Measurements from ENCODE around the gene PTCH2. TPM values are rescaled to one million over a fixed set of nuclear protein-coding genes. Genes with fewer than 3 reads are reported as not detected.

PTCH2 gene
- total RNA-seq, 4 donors from 2014 or later = 1.2 to 2.4 (median 1.5) TPM

- WGBS = 64% methylated on average over 2 of the region's 2 CpGs
- TF ChIP-seq POLR2AphosphoS5 (IDR thresholded peaks at IDR 0.05) (no peak), EP300 (IDR thresholded peaks at IDR 0.05) (no peak), POLR2A (IDR thresholded peaks at IDR 0.05) (no peak)
- TF ChIP-seq, protein P1, sequence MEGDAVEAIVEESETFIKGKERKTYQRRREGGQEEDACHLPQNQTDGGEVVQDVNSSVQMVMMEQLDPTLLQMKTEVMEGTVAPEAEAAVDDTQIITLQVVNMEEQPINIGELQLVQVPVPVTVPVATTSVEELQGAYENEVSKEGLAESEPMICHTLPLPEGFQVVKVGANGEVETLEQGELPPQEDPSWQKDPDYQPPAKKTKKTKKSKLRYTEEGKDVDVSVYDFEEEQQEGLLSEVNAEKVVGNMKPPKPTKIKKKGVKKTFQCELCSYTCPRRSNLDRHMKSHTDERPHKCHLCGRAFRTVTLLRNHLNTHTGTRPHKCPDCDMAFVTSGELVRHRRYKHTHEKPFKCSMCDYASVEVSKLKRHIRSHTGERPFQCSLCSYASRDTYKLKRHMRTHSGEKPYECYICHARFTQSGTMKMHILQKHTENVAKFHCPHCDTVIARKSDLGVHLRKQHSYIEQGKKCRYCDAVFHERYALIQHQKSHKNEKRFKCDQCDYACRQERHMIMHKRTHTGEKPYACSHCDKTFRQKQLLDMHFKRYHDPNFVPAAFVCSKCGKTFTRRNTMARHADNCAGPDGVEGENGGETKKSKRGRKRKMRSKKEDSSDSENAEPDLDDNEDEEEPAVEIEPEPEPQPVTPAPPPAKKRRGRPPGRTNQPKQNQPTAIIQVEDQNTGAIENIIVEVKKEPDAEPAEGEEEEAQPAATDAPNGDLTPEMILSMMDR (IDR thresholded peaks at IDR 0.05) = no peak
- Histone ChIP-seq H3K27me3 (no peaks in the 10 kb centered on the region), H3K27ac (no peak overlapping the region), H3K36me3 (peaks cover 40% of the 10 kb centered on the region), H3K4me3 (no peak overlapping the region), H3K9me3 (no peaks in the 10 kb centered on the region), H3K4me1 (no peaks in the 10 kb centered on the region)
- DNase-seq (ENCODE audit: low spot score in 2 of 2) = no peak
Observed at GRCh38 chr1:44874155-44874554, 31.1 kb upstream of the PTCH2 start.

GRCh38 chr1:44870096-44870495, 27.0 kb upstream of the PTCH2 start:
- H3K27ac ChIP-seq = no peak overlapping the region
- no peaks in the 10 kb centered on the region for H3K27me3 ChIP-seq
- H3K9me3 ChIP-seq = no peaks in the 10 kb centered on the region
- DNase-seq (ENCODE audit: low spot score in 2 of 2) = no peak
- TF ChIP-seq, protein P1 (IDR thresholded peaks at IDR 0.05) = no peak
- TF ChIP-seq EP300 (IDR thresholded peaks at IDR 0.05) (no peak), POLR2AphosphoS5 (IDR thresholded peaks at IDR 0.05) (no peak)
- H3K4me3 ChIP-seq = no peak overlapping the region
- peaks cover 41% of the 10 kb centered on the region for H3K36me3 ChIP-seq
- WGBS = 95% methylated on average over 4 of the region's 4 CpGs
- H3K4me1 ChIP-seq = no peaks in the 10 kb centered on the region

GRCh38 chr1:44867801-44868200, 24.7 kb upstream of the PTCH2 start:
- Histone ChIP-seq H3K4me1 (no peaks in the 10 kb centered on the region), H3K4me3 (no peak overlapping the region), H3K36me3 (peaks cover 31% of the 10 kb centered on the region), H3K9me3 (no peaks in the 10 kb centered on the region), H3K27ac (no peak overlapping the region), H3K27me3 (no peaks in the 10 kb centered on the region)
- whole genome bisulfite sequencing = 87% methylated on average over 10 of the region's 10 CpGs
- DNase-seq (ENCODE audit: low spot score in 2 of 2) = no peak
- TF ChIP-seq POLR2AphosphoS5 (IDR thresholded peaks at IDR 0.05) (no peak), EP300 (IDR thresholded peaks at IDR 0.05) (no peak), POLR2A (IDR thresholded peaks at IDR 0.05) (no peak)
- TF ChIP-seq, protein P1 (IDR thresholded peaks at IDR 0.05) = no peak

DNA sequence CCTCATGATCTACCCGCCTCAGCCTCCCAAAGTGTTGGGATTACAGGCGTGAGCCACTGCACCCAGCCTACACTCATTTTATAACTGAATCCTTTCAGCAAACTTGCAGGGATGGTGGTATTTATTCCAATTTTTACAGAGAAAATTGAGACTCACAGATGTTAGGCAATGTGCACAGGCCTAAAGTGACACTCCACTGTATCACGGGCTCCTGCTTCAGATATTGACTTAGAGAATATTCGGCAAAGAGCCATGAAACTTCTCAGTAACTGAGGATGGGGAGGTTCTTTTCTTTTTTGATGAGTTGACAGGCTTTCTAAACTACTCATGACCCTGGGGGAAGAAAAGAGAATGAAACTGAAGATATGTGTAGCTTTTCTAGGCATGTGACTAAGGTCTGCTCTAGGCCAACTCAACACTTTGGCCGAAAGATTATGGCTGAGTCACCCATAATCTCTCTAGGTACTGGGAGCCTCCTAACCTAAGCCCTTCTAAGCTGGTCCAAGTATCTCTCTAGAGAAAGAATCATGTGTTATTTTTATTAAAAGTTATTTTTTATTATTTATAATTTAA, 19.9 kb upstream of the PTCH2 start:
- no peaks in the 10 kb centered on the region for H3K4me1 ChIP-seq
- no peaks in the 10 kb centered on the region for H3K27me3 ChIP-seq
- no peak for TF ChIP-seq POLR2A (IDR thresholded peaks at IDR 0.05)
- no peak for TF ChIP-seq EP300 (IDR thresholded peaks at IDR 0.05)
- no peak for TF ChIP-seq POLR2AphosphoS5 (IDR thresholded peaks at IDR 0.05)
- TF ChIP-seq, protein P1 (IDR thresholded peaks at IDR 0.05) = no peak
- H3K4me3 ChIP-seq = no peak overlapping the region
- H3K9me3 ChIP-seq = no peaks in the 10 kb centered on the region
- H3K27ac ChIP-seq = no peak overlapping the region
- DNase-seq (ENCODE audit: low spot score in 2 of 2) = no peak
- WGBS = 75% methylated on average over 5 of the region's 5 CpGs
- peaks cover 13% of the 10 kb centered on the region for H3K36me3 ChIP-seq

GRCh38 chr1:44860891-44861425, 17.9 kb upstream of the PTCH2 start:
- no peaks in the 10 kb centered on the region for H3K4me1 ChIP-seq
- H3K27ac ChIP-seq = no peak overlapping the region
- no peak for TF ChIP-seq POLR2A (IDR thresholded peaks at IDR 0.05)
- no peak for TF ChIP-seq EP300 (IDR thresholded peaks at IDR 0.05)
- TF ChIP-seq POLR2AphosphoS5 (IDR thresholded peaks at IDR 0.05) = no peak
- TF ChIP-seq, protein P1 (IDR thresholded peaks at IDR 0.05) = no peak
- 57% methylated on average over 1 of the region's 1 CpG for WGBS
- no peaks in the 10 kb centered on the region for H3K9me3 ChIP-seq
- H3K27me3 ChIP-seq = no peaks in the 10 kb centered on the region
- DNase-seq (ENCODE audit: low spot score in 2 of 2) = no peak
- no peak overlapping the region for H3K4me3 ChIP-seq
- H3K36me3 ChIP-seq = peaks cover 20% of the 10 kb centered on the region
